ENCODE results near the gene KIF18B. TPM values are rescaled to one million over a fixed set of nuclear protein-coding genes. Genes with fewer than 3 reads are reported as not detected.
A peak's percentile ranks its signal among the peaks of the same experiment; 100 is the strongest.

The KIF18B gene
- total RNA-seq, 4 donors from 2014 or later = 0.08 to 0.35 (median 0.27) TPM; not detected in 1

- TF ChIP-seq EP300 (IDR thresholded peaks at IDR 0.05) = no peak
- TF ChIP-seq POLR2AphosphoS5 (IDR thresholded peaks at IDR 0.05) = no peak
- no peak for TF ChIP-seq CTCF (IDR thresholded peaks at IDR 0.05)
- no peak for TF ChIP-seq POLR2A (IDR thresholded peaks at IDR 0.05)
- no peak overlapping the region for H3K27ac ChIP-seq
- peaks cover 0 to 21% (median 10%) of the 10 kb centered on the region in 3 donors for H3K4me1 ChIP-seq
- no peak overlapping the region for H3K4me3 ChIP-seq
- no peaks in the 10 kb centered on the region for H3K9me3 ChIP-seq
- WGBS, 2 donors (ENCODE audit: low coverage in 1 of 2) = 89% methylated on average over 3 of the region's 35 CpGs; no CpG with 5 or more reads in 1 of the 2 donors
- peaks cover 3% of the 10 kb centered on the region for H3K27me3 ChIP-seq
- no peak for ATAC-seq
- no peaks in the 10 kb centered on the region for H3K36me3 ChIP-seq
These were observed 43.3 kb downstream of the KIF18B start for GRCh38 chr17:44904001-44904984.

- H3K4me3 ChIP-seq = no peak overlapping the region
- peaks cover 3% of the 10 kb centered on the region for H3K27me3 ChIP-seq
- no peak for ATAC-seq
- WGBS, 2 donors (ENCODE audit: low coverage in 1 of 2) = 75 to 79% methylated on average over 6 to 7 of the region's 8 CpGs
- H3K27ac ChIP-seq = no peak overlapping the region
- TF ChIP-seq EP300 (IDR thresholded peaks at IDR 0.05) (no peak), POLR2AphosphoS5 (IDR thresholded peaks at IDR 0.05) (no peak), POLR2A (IDR thresholded peaks at IDR 0.05) (no peak), CTCF (IDR thresholded peaks at IDR 0.05) (no peak)
- peaks cover 0 to 28% (median 15%) of the 10 kb centered on the region in 3 donors for H3K4me1 ChIP-seq
- no peaks in the 10 kb centered on the region for H3K9me3 ChIP-seq
- H3K36me3 ChIP-seq = no peaks in the 10 kb centered on the region
These were observed 44.4 kb downstream of the KIF18B start for GRCh38 chr17:44903012-44903685.

GRCh38 chr17:44902135-44902760 lies 45.3 kb downstream of the KIF18B start:
- Histone ChIP-seq H3K4me1 (peaks cover 0 to 37% (median 24%) of the 10 kb centered on the region in 3 donors), H3K4me3 (no peak overlapping the region), H3K36me3 (no peaks in the 10 kb centered on the region), H3K27me3 (peaks cover under 1% of the 10 kb centered on the region), H3K9me3 (no peaks in the 10 kb centered on the region), H3K27ac (no peak overlapping the region)
- ATAC-seq = no peak
- 89% methylated on average over 8 of the region's 17 CpGs; no CpG with 5 or more reads in 1 of the 2 donors for WGBS, 2 donors (ENCODE audit: low coverage in 1 of 2)
- TF ChIP-seq EP300 (IDR thresholded peaks at IDR 0.05) = no peak
- no peak for TF ChIP-seq CTCF (IDR thresholded peaks at IDR 0.05)
- no peak for TF ChIP-seq POLR2A (IDR thresholded peaks at IDR 0.05)
- TF ChIP-seq POLR2AphosphoS5 (IDR thresholded peaks at IDR 0.05) = no peak

- Histone ChIP-seq H3K9me3 (no peaks in the 10 kb centered on the region), H3K27ac (peak overlapping the region in 3 of 4 donors; percentile 12 to 95 (median 93)), H3K27me3 (no peaks in the 10 kb centered on the region), H3K36me3 (peaks cover 0 to under 1% of the 10 kb centered on the region in 2 donors), H3K4me1 (peaks cover 0 to 45% (median 24%) of the 10 kb centered on the region in 3 donors), H3K4me3 (no peak overlapping the region)
- no peak for TF ChIP-seq POLR2A (IDR thresholded peaks at IDR 0.05)
- TF ChIP-seq EP300 (IDR thresholded peaks at IDR 0.05) = no peak
- no peak for TF ChIP-seq POLR2AphosphoS5 (IDR thresholded peaks at IDR 0.05)
- TF ChIP-seq CTCF (IDR thresholded peaks at IDR 0.05) = no peak
- 39 to 68% methylated on average over 3 to 4 of the region's 4 CpGs for WGBS, 2 donors (ENCODE audit: low coverage in 1 of 2)
- ATAC-seq = no peak
These were observed 46.1 kb downstream of the KIF18B start for GRCh38 chr17:44901411-44901921.
